Measurements from ENCODE around the gene CHERP. TPM values are rescaled to one million over a fixed set of nuclear protein-coding genes. Genes with fewer than 3 reads are reported as not detected.

The CHERP gene
- total and polyA plus RNA-seq, 2 of the 4 experiments (the other 2 are of a cell fraction) = 0.54 to 13.5 TPM

DNA sequence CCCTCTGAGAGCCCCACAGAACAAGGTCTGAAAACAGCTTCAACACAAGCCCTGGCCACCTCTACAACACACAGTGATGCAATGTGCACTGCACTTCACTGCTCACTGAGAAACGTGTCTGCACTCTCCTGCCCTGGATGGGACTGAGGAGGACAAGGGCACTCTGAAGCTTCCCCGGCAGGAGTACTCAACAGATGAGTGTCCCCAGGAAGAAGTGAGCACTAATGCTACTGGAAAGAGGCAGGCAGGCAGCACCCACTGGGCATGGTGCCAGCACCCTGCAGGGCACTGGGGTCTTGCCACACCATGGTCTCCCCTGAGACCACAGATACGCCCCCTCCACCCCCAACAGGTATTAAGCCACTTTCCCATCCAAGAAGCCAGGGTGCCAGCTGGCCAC is 47.7 kb upstream of the CHERP start:
- Histone ChIP-seq H3K4me2 (ENCODE audit: low read depth, low read length) (no peak overlapping the region), H4K5ac (ENCODE audit: low read depth, low read length) (no peak overlapping the region), H3K14ac (replicated peaks; ENCODE audit: low read depth, low read length) (no peak overlapping the region), H2AFZ (replicated peaks; ENCODE audit: low read length, poor library complexity) (no peak overlapping the region), H3K9me3 (ENCODE audit: control insufficient read depth, insufficient read depth, low read length) (no peaks in the 10 kb centered on the region), H3K4me3 (ENCODE audit: insufficient read depth, low read depth, low read length) (no peak overlapping the region), H3K9me1 (ENCODE audit: insufficient read depth, low read length) (peaks cover 60% of the 10 kb centered on the region), H3K27ac (ENCODE audit: insufficient read depth, low read length) (no peak overlapping the region), H3K4ac (ENCODE audit: low read depth, low read length) (no peak overlapping the region), H3K27me3 (ENCODE audit: control insufficient read depth, insufficient read depth, low read length) (no peaks in the 10 kb centered on the region), H4K20me1 (ENCODE audit: insufficient read depth, low read length) (peaks cover 100% of the 10 kb centered on the region), H3K79me1 (ENCODE audit: low read depth in 1 of 2, low read length in 2 of 2) (peaks cover 30 to 98% of the 10 kb centered on the region in 2 experiments; a peak in 3 of 4 replicates), H3K18ac (ENCODE audit: low read depth, low read length) (no peak overlapping the region), H2BK120ac (ENCODE audit: low read depth, low read length) (no peak overlapping the region), H3K56ac (ENCODE audit: extremely low read depth, insufficient read depth, low read length) (no peak overlapping the region), H3K4me1 (ENCODE audit: control insufficient read depth, insufficient read depth, low read length) (peaks cover 34% of the 10 kb centered on the region), H4K8ac (ENCODE audit: low read depth in 2 of 2, low read length in 2 of 2) (no peak overlapping the region), H2BK20ac (ENCODE audit: low read depth, low read length) (no peak overlapping the region), H2BK5ac (ENCODE audit: low read depth, low read length, poor library complexity, severe bottlenecking) (no peak overlapping the region), H2AK9ac (replicated peaks; ENCODE audit: low read depth, low read length, poor library complexity) (no peak overlapping the region), H2AK5ac (ENCODE audit: low read depth, low read length) (no peak overlapping the region), H4K91ac (ENCODE audit: insufficient read depth, low read depth, low read length) (no peak overlapping the region), H2BK15ac (ENCODE audit: low read depth, low read length) (no peak overlapping the region), H3K36me3 (ENCODE audit: control insufficient read depth, insufficient read depth, low read length) (no peaks in the 10 kb centered on the region), H3K9ac (ENCODE audit: low read depth, low read length) (no peak overlapping the region), H3K23ac (ENCODE audit: low read depth, low read length) (peak overlapping the region; percentile 54; the same call in 1 of the 2 replicates)
- CTCF ChIA-PET = no interaction called here
- TF ChIP-seq CEBPB (IDR thresholded peaks at IDR 0.05; ENCODE audit: low read depth, low read length) (0 out of 2 replicates have a peak, but pooled peaks have one; percentile 33), POLR2A (IDR thresholded peaks at IDR 0.05; ENCODE audit: low read depth, low read length) (no peak)
- WGBS, 2 experiments (ENCODE audit: extremely low coverage in 2 of 2, insufficient read length in 1 of 2) = no CpG with 5 or more reads among the region's 3 CpGs
- DNase-seq (no peak), ATAC-seq (ENCODE audit: low read depth) (no peak)
- dilution Hi-C loops (cut with HindIII; ENCODE audit: low sequenced_read_pairs, unreplicated experiment) = no loop called here
- in situ Hi-C loops (cut with MboI; ENCODE audit: low sequenced_read_pairs) = no loop called here
- intact Hi-C loops (cut with micrococcal nuclease) = no loop called here
- POLR2A ChIA-PET (ENCODE audit: unreplicated experiment) = no interaction called here
- no TSS peak for BruUV-seq (replicated peaks)
